Measurements from ENCODE around the gene PTCD2.
"Not testable (repeated sequence)": the region's sequence is repeated elsewhere in the genome, so short reads cannot be mapped to it uniquely, and the experiment has no call there.

Gene PTCD2

GRCh38 chr5:72298711-72299110 is 21.5 kb upstream of the PTCD2 start:
- DNase-seq = no peak

GRCh38 chr5:72300590-72301339 is 19.4 kb upstream of the PTCD2 start:
- no peak for DNase-seq

GRCh38 chr5:72301557-72301956 is 18.6 kb upstream of the PTCD2 start:
- DNase-seq = no peak

- no peak for DNase-seq
Observed at GRCh38 chr5:72302171-72302570, 18.0 kb upstream of the PTCD2 start.

GRCh38 chr5:72305194-72306142 is 14.7 kb upstream of the PTCD2 start:
- DNase-seq = no peak

- no peak for DNase-seq
Observed at GRCh38 chr5:72307573-72307967, 12.6 kb upstream of the PTCD2 start.

GRCh38 chr5:72307968-72308852 is 12.0 kb upstream of the PTCD2 start:
- DNase-seq = peak; percentile 93 to 96

GRCh38 chr5:72308853-72309191 is 11.4 kb upstream of the PTCD2 start:
- DNase-seq = no peak

- no peak for DNase-seq
Observed at GRCh38 chr5:72313141-72313540, 7.0 kb upstream of the PTCD2 start.

- DNase-seq = peak in 1 of 2 experiments; percentile 44
Observed at GRCh38 chr5:72314571-72315172, 5.5 kb upstream of the PTCD2 start.

GRCh38 chr5:72319435-72319975 is 668 bp upstream of the PTCD2 start:
- not testable (repeated sequence) for DNase-seq

GRCh38 chr5:72324189-72324825 is 4.1 kb downstream of the PTCD2 start:
- peak in 1 of 2 experiments; percentile 17 for DNase-seq

- no peak for DNase-seq
Observed at GRCh38 chr5:72325566-72326305, 5.6 kb downstream of the PTCD2 start.

GRCh38 chr5:72326306-72326649 is 6.1 kb downstream of the PTCD2 start:
- no peak for DNase-seq

GRCh38 chr5:72328172-72328571 is 8.0 kb downstream of the PTCD2 start:
- DNase-seq = no peak

- no peak for DNase-seq
Observed at GRCh38 chr5:72330712-72331111, 10.5 kb downstream of the PTCD2 start.

- no peak for DNase-seq
Observed at GRCh38 chr5:72337159-72337558, 17.0 kb downstream of the PTCD2 start.

GRCh38 chr5:72338689-72339209 is 18.6 kb downstream of the PTCD2 start:
- no peak for DNase-seq

- no peak for DNase-seq
Observed at GRCh38 chr5:72346398-72346797, 26.2 kb downstream of the PTCD2 start.

GRCh38 chr5:72347801-72348308 is 27.7 kb downstream of the PTCD2 start:
- no peak for DNase-seq

GRCh38 chr5:72351376-72351775 is 31.2 kb downstream of the PTCD2 start:
- no peak for DNase-seq
